ENCODE data around the gene SFXN3.

SFXN3 gene

GRCh38 chr10:101011517-101012423, 19.3 kb upstream of the SFXN3 start:
- Histone ChIP-seq H3K4me2 (ENCODE audit: low read length) (no peak overlapping the region), H3K9ac (no peak overlapping the region), H3K9me3 (ENCODE audit: control insufficient read depth, low read length) (no peaks in the 10 kb centered on the region), H3K79me2 (no peaks in the 10 kb centered on the region), H3K4me1 (peaks cover 13% of the 10 kb centered on the region), H3K27ac (peak overlapping the region; percentile 50), H3K27me3 (ENCODE audit: control insufficient read depth, insufficient read depth, low read length) (no peaks in the 10 kb centered on the region), H3K36me3 (ENCODE audit: control insufficient read depth, insufficient read depth, low read length) (no peaks in the 10 kb centered on the region), H2AFZ (no peak overlapping the region), H3K4me3 (ENCODE audit: low read depth, low read length) (no peak overlapping the region)
- peak; percentile 14 for TF ChIP-seq CTCF (IDR thresholded peaks at IDR 0.05)

- Histone ChIP-seq H3K79me2 (no peaks in the 10 kb centered on the region), H3K4me3 (ENCODE audit: low read depth, low read length) (no peak overlapping the region), H3K27ac (peak overlapping the region; percentile 50), H3K36me3 (ENCODE audit: control insufficient read depth, insufficient read depth, low read length) (no peaks in the 10 kb centered on the region), H3K4me2 (ENCODE audit: low read length) (no peak overlapping the region), H3K27me3 (ENCODE audit: control insufficient read depth, insufficient read depth, low read length) (no peaks in the 10 kb centered on the region), H2AFZ (no peak overlapping the region), H3K9me3 (ENCODE audit: control insufficient read depth, low read length) (no peaks in the 10 kb centered on the region), H3K9ac (no peak overlapping the region), H3K4me1 (peaks cover 13% of the 10 kb centered on the region)
- peak; percentile 87 for TF ChIP-seq CTCF (IDR thresholded peaks at IDR 0.05)
Measured at GRCh38 chr10:101012525-101013364, 18.3 kb upstream of the SFXN3 start.

- Histone ChIP-seq H3K27ac (no peak overlapping the region), H3K4me2 (ENCODE audit: low read length) (no peak overlapping the region), H3K9me3 (ENCODE audit: control insufficient read depth, low read length) (no peaks in the 10 kb centered on the region), H3K4me1 (peaks cover 13% of the 10 kb centered on the region), H2AFZ (no peak overlapping the region), H3K36me3 (ENCODE audit: control insufficient read depth, insufficient read depth, low read length) (no peaks in the 10 kb centered on the region), H3K9ac (no peak overlapping the region), H3K27me3 (ENCODE audit: control insufficient read depth, insufficient read depth, low read length) (no peaks in the 10 kb centered on the region), H3K79me2 (no peaks in the 10 kb centered on the region), H3K4me3 (ENCODE audit: low read depth, low read length) (no peak overlapping the region)
- no peak for TF ChIP-seq CTCF (IDR thresholded peaks at IDR 0.05)
Measured at GRCh38 chr10:101013365-101013825, 17.6 kb upstream of the SFXN3 start.

- no peaks in the 10 kb centered on the region for H3K79me2 ChIP-seq
- H3K36me3 ChIP-seq (ENCODE audit: control insufficient read depth, insufficient read depth, low read length), result no peaks in the 10 kb centered on the region
- no peak overlapping the region for H3K9ac ChIP-seq
- H3K4me3 ChIP-seq (ENCODE audit: low read depth, low read length), result no peak overlapping the region
- no peaks in the 10 kb centered on the region for H3K9me3 ChIP-seq (ENCODE audit: control insufficient read depth, low read length)
- H3K4me1 ChIP-seq, result peaks cover 13% of the 10 kb centered on the region
- no peaks in the 10 kb centered on the region for H3K27me3 ChIP-seq (ENCODE audit: control insufficient read depth, insufficient read depth, low read length)
- H2AFZ ChIP-seq, result no peak overlapping the region
- no peak overlapping the region for H3K27ac ChIP-seq
- no peak overlapping the region for H3K4me2 ChIP-seq (ENCODE audit: low read length)
- peak; percentile 93 for TF ChIP-seq CTCF (IDR thresholded peaks at IDR 0.05)
Measured at GRCh38 chr10:101014230-101014884, 16.7 kb upstream of the SFXN3 start.
